Lower leg skin (tissue), 3 donors: ENCODE measurements around the gene GGTA1.

Experiments used
- POLR2A ChIP-seq, 2 donors: fragments of 450-650 bp; IDR thresholded peaks; one replicate each; pipeline ENCODE4 v1.6.1; 2016 to 2017; ENCODE audit warnings: antibody characterized with exemption in 2 of 2, mild to moderate bottlenecking in 1 of 2, moderate library complexity in 1 of 2
- TF ChIP-seq, protein P1 (sequence below), 3 donors: fragments of 450-650 bp; IDR thresholded peaks; one replicate each; pipeline ENCODE4 v1.5.1; 2016; ENCODE audit warnings: antibody characterized with exemption in 3 of 3, mild to moderate bottlenecking in 3 of 3, moderate library complexity in 2 of 3

DNA sequence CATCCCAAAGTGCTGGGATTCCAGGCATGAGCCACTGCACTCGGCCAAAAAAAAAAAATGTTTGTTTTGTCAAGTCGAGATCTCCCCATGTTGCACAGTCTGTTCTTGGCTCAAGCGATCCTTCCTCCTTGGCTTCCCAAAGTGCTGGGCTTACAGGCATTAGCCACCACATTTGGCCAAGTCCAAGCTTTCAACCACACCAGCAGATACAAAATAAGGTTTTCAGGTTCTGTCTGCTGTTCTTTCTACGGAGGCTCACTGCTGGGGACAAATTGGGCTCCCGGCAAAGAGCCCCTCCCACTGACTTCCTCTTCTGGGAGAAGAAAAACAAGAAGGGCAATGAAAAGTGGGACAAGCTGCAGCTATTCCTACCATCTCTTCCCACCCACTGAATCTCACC, 37.6 kb upstream of the GGTA1 start:
- no peak for TF ChIP-seq POLR2A (IDR thresholded peaks at IDR 0.05)
- TF ChIP-seq, protein P1, sequence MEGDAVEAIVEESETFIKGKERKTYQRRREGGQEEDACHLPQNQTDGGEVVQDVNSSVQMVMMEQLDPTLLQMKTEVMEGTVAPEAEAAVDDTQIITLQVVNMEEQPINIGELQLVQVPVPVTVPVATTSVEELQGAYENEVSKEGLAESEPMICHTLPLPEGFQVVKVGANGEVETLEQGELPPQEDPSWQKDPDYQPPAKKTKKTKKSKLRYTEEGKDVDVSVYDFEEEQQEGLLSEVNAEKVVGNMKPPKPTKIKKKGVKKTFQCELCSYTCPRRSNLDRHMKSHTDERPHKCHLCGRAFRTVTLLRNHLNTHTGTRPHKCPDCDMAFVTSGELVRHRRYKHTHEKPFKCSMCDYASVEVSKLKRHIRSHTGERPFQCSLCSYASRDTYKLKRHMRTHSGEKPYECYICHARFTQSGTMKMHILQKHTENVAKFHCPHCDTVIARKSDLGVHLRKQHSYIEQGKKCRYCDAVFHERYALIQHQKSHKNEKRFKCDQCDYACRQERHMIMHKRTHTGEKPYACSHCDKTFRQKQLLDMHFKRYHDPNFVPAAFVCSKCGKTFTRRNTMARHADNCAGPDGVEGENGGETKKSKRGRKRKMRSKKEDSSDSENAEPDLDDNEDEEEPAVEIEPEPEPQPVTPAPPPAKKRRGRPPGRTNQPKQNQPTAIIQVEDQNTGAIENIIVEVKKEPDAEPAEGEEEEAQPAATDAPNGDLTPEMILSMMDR (IDR thresholded peaks at IDR 0.05), result no peak
